H9 (cell line): Measurements from ENCODE around the gene ZNF280C. TPM values are rescaled to one million over a fixed set of nuclear protein-coding genes. Genes with fewer than 3 reads are reported as not detected.

Experiments used
- DNase-seq: peaks from one replicate; pipeline ENCODE4 v3.0.0-alpha.2; 2017
- H2AFZ ChIP-seq: one replicate; pipeline ENCODE4 v1.6.1; 2013; ENCODE audit warnings: mild to moderate bottlenecking, low read length, control low read depth, moderate library complexity
- H2AK5ac ChIP-seq: 2 replicates; pipeline ENCODE4 v1.6.1; 2013; ENCODE audit warnings: low read length, control low read depth, mixed read lengths; ENCODE audit not compliant: insufficient read length
- H2BK120ac ChIP-seq: one replicate; pipeline ENCODE4 v1.6.1; 2013; ENCODE audit warnings: low read depth, mild to moderate bottlenecking, low read length, control low read depth, inconsistent platforms; ENCODE audit not compliant: poor library complexity, severe bottlenecking
- H2BK12ac ChIP-seq: 2 replicates; pipeline ENCODE4 v1.6.1; 2013; ENCODE audit warnings: low read length, control low read depth, mixed read lengths, low read depth; ENCODE audit not compliant: insufficient read length
- H2BK15ac ChIP-seq: 2 replicates; pipeline ENCODE4 v1.6.1; 2013; ENCODE audit warnings: low read depth, low read length, control low read depth
- H2BK20ac ChIP-seq: one replicate; pipeline ENCODE4 v1.6.1; 2013; ENCODE audit warnings: low read depth, mild to moderate bottlenecking, low read length, control low read depth, inconsistent platforms; ENCODE audit not compliant: poor library complexity, severe bottlenecking
- H2BK5ac ChIP-seq: 2 replicates; pipeline ENCODE4 v1.6.1; 2013; ENCODE audit warnings: low read length, control low read depth, mixed read lengths; ENCODE audit not compliant: insufficient read length
- H3K14ac ChIP-seq: 2 replicates; pipeline ENCODE4 v1.6.1; 2013; ENCODE audit warnings: low read length, control low read depth; ENCODE audit not compliant: insufficient read depth
- H3K18ac ChIP-seq: 2 replicates; pipeline ENCODE4 v1.6.1; 2013; ENCODE audit warnings: low read depth, mild to moderate bottlenecking, mixed read lengths, low read length, control low read depth; ENCODE audit not compliant: insufficient read length
- H3K23ac ChIP-seq: 2 replicates; pipeline ENCODE4 v1.6.1; 2013; ENCODE audit warnings: low read length, control low read depth, mixed read lengths, low read depth; ENCODE audit not compliant: insufficient read length
- H3K23me2 ChIP-seq: 2 replicates; pipeline ENCODE4 v1.6.1; 2013; ENCODE audit warnings: low read depth, mild to moderate bottlenecking, mixed read lengths, low read length, control low read depth; ENCODE audit not compliant: insufficient read length, poor library complexity, severe bottlenecking
- H3K27ac ChIP-seq: 2 replicates; pipeline ENCODE4 v1.5.1; 2013; ENCODE audit warnings: low read length, control low read depth, mixed read lengths, low read depth; ENCODE audit not compliant: insufficient read length
- H3K27me3 ChIP-seq: 2 replicates; pipeline ENCODE4 v1.6.1; 2013; ENCODE audit warnings: low read length, control low read depth, inconsistent platforms; ENCODE audit not compliant: insufficient read depth
- H3K4ac ChIP-seq: 2 replicates; pipeline ENCODE4 v1.6.1; 2013; ENCODE audit warnings: low read depth, mild to moderate bottlenecking, control low read depth, inconsistent platforms, low read length, moderate library complexity
- H3K4me1 ChIP-seq: 2 replicates; pipeline ENCODE4 v1.6.1; 2013; ENCODE audit warnings: low read length, control low read depth, inconsistent platforms; ENCODE audit not compliant: insufficient read depth
- H3K4me2 ChIP-seq: 2 replicates; pipeline ENCODE4 v1.6.1; 2013; ENCODE audit warnings: low read length, control low read depth, mixed read lengths; ENCODE audit not compliant: insufficient read length, insufficient read depth
- H3K56ac ChIP-seq: 2 replicates; pipeline ENCODE4 v1.6.1; 2013; ENCODE audit warnings: low read depth, mild to moderate bottlenecking, mixed read lengths, low read length, control low read depth; ENCODE audit not compliant: insufficient read length
- H3K79me1 ChIP-seq: 2 replicates; pipeline ENCODE4 v1.6.1; 2013; ENCODE audit warnings: low read depth, mild to moderate bottlenecking, moderate library complexity, low read length, control low read depth, inconsistent platforms; ENCODE audit not compliant: insufficient read depth, poor library complexity, severe bottlenecking
- H3K79me2 ChIP-seq: 2 replicates; pipeline ENCODE4 v1.6.1; 2013; ENCODE audit warnings: low read length, control low read depth, inconsistent platforms; ENCODE audit not compliant: insufficient read depth
- H3K9ac ChIP-seq: 2 replicates; pipeline ENCODE4 v1.6.1; 2013; ENCODE audit warnings: low read length, control low read depth, mixed read lengths; ENCODE audit not compliant: insufficient read length; ENCODE audit errors: extremely low read depth
- H3K9me3 ChIP-seq: one replicate; pipeline ENCODE4 v1.6.1; 2013; ENCODE audit warnings: low read depth, low read length, inconsistent platforms; ENCODE audit not compliant: control insufficient read depth
- H3T11ph ChIP-seq: one replicate; pipeline ENCODE4 v1.6.1; 2013; ENCODE audit warnings: mild to moderate bottlenecking, low read length, control low read depth, inconsistent platforms
- H4K20me1 ChIP-seq: one replicate; pipeline ENCODE4 v1.6.1; 2013; ENCODE audit not compliant: control insufficient read depth, insufficient read length, insufficient read depth
- H4K5ac ChIP-seq: 2 replicates; pipeline ENCODE4 v1.6.1; 2013; ENCODE audit warnings: low read depth, mild to moderate bottlenecking, mixed read lengths, low read length, control low read depth; ENCODE audit not compliant: insufficient read length
- H4K8ac ChIP-seq: replicated peaks from 2 replicates; pipeline ENCODE4 v1.6.1; 2013; ENCODE audit warnings: low read length, control low read depth, mixed read lengths, low read depth; ENCODE audit not compliant: insufficient read length
- H4K91ac ChIP-seq: 2 replicates; pipeline ENCODE4 v1.6.1; 2013; ENCODE audit warnings: low read depth, mild to moderate bottlenecking, moderate library complexity, mixed read lengths, low read length, control low read depth; ENCODE audit not compliant: insufficient read length
- H3K27ac Mint-ChIP-seq, 3 experiments: 2 replicates in 2 of 3; 3 replicates in 1 of 3; pipeline ENCODE4 v1.8.0; 2020 to 2021; ENCODE audit warnings: mixed read lengths in 3 of 3, mild to moderate bottlenecking in 1 of 3, moderate library complexity in 1 of 3
- H3K27me3 Mint-ChIP-seq: 2 replicates; pipeline ENCODE4 v1.8.0; 2021; ENCODE audit warnings: low read depth, mild to moderate bottlenecking, moderate library complexity, mixed read lengths
- H3K36me3 Mint-ChIP-seq, 3 experiments: 2 replicates in 2 of 3; 3 replicates in 1 of 3; pipeline ENCODE4 v1.8.0; 2020 to 2021; ENCODE audit warnings: low read depth in 3 of 3, mixed read lengths in 3 of 3; ENCODE audit not compliant: insufficient read depth in 1 of 3
- H3K4me1 Mint-ChIP-seq, 2 experiments: 2 replicates each; pipeline ENCODE4 v1.8.0; 2020; ENCODE audit warnings: mixed read lengths in 2 of 2
- H3K4me3 Mint-ChIP-seq, 2 experiments: 2 replicates in 1 of 2; 3 replicates in 1 of 2; pipeline ENCODE4 v1.8.0; 2020 to 2021; ENCODE audit warnings: mild to moderate bottlenecking in 2 of 2, mixed read lengths in 2 of 2, moderate library complexity in 1 of 2
- H3K9me3 Mint-ChIP-seq, 2 experiments: 2 replicates in 1 of 2; 3 replicates in 1 of 2; pipeline ENCODE4 v1.8.0; 2020; ENCODE audit warnings: mild to moderate bottlenecking in 2 of 2, mixed read lengths in 2 of 2, moderate library complexity in 1 of 2
- CTCF ChIP-seq: fragments of 200-600 bp; sonication (generic); conservative IDR thresholded peaks from 3 replicates; pipeline ENCODE4 v1.8.0; 2021; ENCODE audit warnings: antibody characterized with exemption, mild to moderate bottlenecking
- WGBS: extraction: QIAGEN DNeasy Blood & Tissue Kit; methylation state at CpG from one replicate; pipeline ENCODE4 v1.1.7; 2013; ENCODE audit warnings: missing lambda C conversion rate, low lambda C conversion rate, mixed read lengths; ENCODE audit not compliant: insufficient read length; ENCODE audit errors: extremely low coverage; 5-methylcytosine and 5-hydroxymethylcytosine counted together
- long read RNA-seq: library from polyadenylated mRNA; unstranded; transcript quantifications from one replicate; pipeline ENCODE4 v2.0.0, GENCODE V29; 2020
- total RNA-seq: library from RNA; stranded (reverse); gene quantifications from 2 replicates; pipeline ENCODE4 v1.2.1, GENCODE V29; 2021

The ZNF280C gene
- 6.6 and 8.2 TPM in 2 replicates for total RNA-seq
- long read RNA-seq, full-length matches to known transcripts = 1 of 5 reads
- long read RNA-seq, partial matches to known transcripts = 0 of 5 reads
- long read RNA-seq, other reads (novel, unspliced or antisense) = 4 of 5 reads

- Histone ChIP-seq H4K8ac (no peak within 1 kb of the TSS), H3K14ac (peak within 1 kb of the TSS; percentile 82; the same call in 1 of the 2 replicates), H3T11ph (no peak within 1 kb of the TSS), H3K4ac (no peak within 1 kb of the TSS), H3K9ac (peak within 1 kb of the TSS; percentile 85), H3K23ac (no peak within 1 kb of the TSS), H2BK20ac (no peak within 1 kb of the TSS), H3K79me2 (no peaks in the 10 kb centered on the region; the same call in 1 of the 2 replicates), H4K91ac (no peak within 1 kb of the TSS), H3K56ac (no peak within 1 kb of the TSS), H2BK120ac (no peak within 1 kb of the TSS), H3K27me3 (no peaks in the 10 kb centered on the region), H2BK12ac (no peak within 1 kb of the TSS), H3K23me2 (peaks cover 7% of the 10 kb centered on the region), H4K5ac (no peak within 1 kb of the TSS), H3K79me1 (no peaks in the 10 kb centered on the region), H3K4me2 (peak within 1 kb of the TSS; percentile 88), H3K18ac (peak within 1 kb of the TSS; percentile 83), H2BK5ac (no peak within 1 kb of the TSS), H2AK5ac (no peak within 1 kb of the TSS), H4K20me1 (no peaks in the 10 kb centered on the region), H2AFZ (no peak within 1 kb of the TSS), H3K4me1 (no peaks in the 10 kb centered on the region), H3K27ac (no peak within 1 kb of the TSS), H2BK15ac (no peak within 1 kb of the TSS), H3K9me3 (no peaks in the 10 kb centered on the region)
- peak; percentile 32; the same call in 1 of the 3 replicates for TF ChIP-seq CTCF
- Mint-ChIP-seq H3K27me3 (peaks cover 9% of the 10 kb centered on the region), H3K4me3 (peak within 1 kb of the TSS; percentile 89 to 99), H3K4me1 (peaks cover 8 to 22% of the 10 kb centered on the region in 2 experiments), H3K36me3 (peaks cover 1 to 10% (median 8%) of the 10 kb centered on the region in 3 experiments; a peak in 3 of 7 replicates), H3K27ac (peak within 1 kb of the TSS; percentile 79 to 96 (median 95); a peak in 6 of 7 replicates), H3K9me3 (peaks cover 2 to 46% of the 10 kb centered on the region in 2 experiments)
- no CpG with 5 or more reads among the region's 59 CpGs for WGBS
- peak; percentile 85 for DNase-seq
Observed at GRCh38 chrX:130268449-130269170, at the start of gene ZNF280C. TSS of gene ZNF280C (minus strand) at chrX:130268899. CDS start at chrX:130260449, 8,450 bp downstream.
